HCT116 (cell line): ENCODE measurements around the gene NDUFAF2. TPM values are rescaled to one million over a fixed set of nuclear protein-coding genes. Genes with fewer than 3 reads are reported as not detected.

Experiments
- total RNA-seq: library from RNA; stranded (reverse); gene quantifications from one replicate; pipeline ENCODE4 v1.2.1, GENCODE V29; 2021; ENCODE audit not compliant: unreplicated experiment

Gene NDUFAF2
- total RNA-seq, 1 experiment from 2014 or later = 36.9 TPM

Other genes with a start within 250 kb of the NDUFAF2 start
- 39.7 TPM for gene DEPDC1B, start 245.0 kb upstream of the NDUFAF2 start, total RNA-seq
- gene ELOVL7, start 100.9 kb upstream of the NDUFAF2 start, total RNA-seq = 20.0 TPM
- gene ERCC8, start 135 bp upstream of the NDUFAF2 start, total RNA-seq = 15.1 TPM
- gene SMIM15, start 217.3 kb downstream of the NDUFAF2 start, total RNA-seq = 83.9 TPM